Measurements from ENCODE around the gene SHISA9. TPM values are rescaled to one million over a fixed set of nuclear protein-coding genes. Genes with fewer than 3 reads are reported as not detected.

The SHISA9 gene
- polyA plus RNA-seq, 3 donors, result 0.01 TPM; not detected in 2

GRCh38 chr16:12964461-12964860, 63.1 kb downstream of the SHISA9 start:
- peaks cover 8 to 15% of the 10 kb centered on the region in 2 donors for H3K9me3 ChIP-seq (replicated peaks in 1 of 2; ENCODE audit: control insufficient read depth in 1 of 2, insufficient read depth in 1 of 2, low read length in 2 of 2)
- Mint-ChIP-seq H3K36me3 (no peaks in the 10 kb centered on the region), H3K4me3 (no peak overlapping the region), H3K4me1 (no peaks in the 10 kb centered on the region), H3K9me3 (peaks cover 0 to 19% (median 8%) of the 10 kb centered on the region in 7 donors), H3K27ac (no peak overlapping the region), H3K27me3 (ENCODE audit: low read depth in 3 of 3) (peaks cover 0 to 1% (median 0%) of the 10 kb centered on the region in 3 donors)
- no peaks in the 10 kb centered on the region for H4K20me1 ChIP-seq (ENCODE audit: insufficient read depth, low read length)
- H2AFZ ChIP-seq (ENCODE audit: insufficient read depth, low read depth, low read length, poor library complexity, severe bottlenecking), result no peak overlapping the region
- H3K79me2 ChIP-seq (ENCODE audit: insufficient read depth, low read length), result no peaks in the 10 kb centered on the region
- no CpG with 5 or more reads among the region's 2 CpGs for WGBS (ENCODE audit: insufficient coverage)
- no peak overlapping the region for H3K9ac ChIP-seq (ENCODE audit: insufficient read depth, low read length, poor library complexity, severe bottlenecking)
- DNase-seq, result no peak
- intact Hi-C loops (cut with micrococcal nuclease), result no loop called here
- H3K27me3 ChIP-seq (ENCODE audit: control insufficient read depth in 2 of 2, insufficient read depth in 2 of 2, low read length in 2 of 2), result no peaks in the 10 kb centered on the region
- H3K27ac ChIP-seq (ENCODE audit: low read depth in 1 of 2, low read length in 2 of 2), result no peak overlapping the region
- no peak overlapping the region for H3K4me2 ChIP-seq (replicated peaks; ENCODE audit: extremely low read depth, low read length, poor library complexity, severe bottlenecking)
- no peaks in the 10 kb centered on the region for H3K36me3 ChIP-seq (replicated peaks in 1 of 2; ENCODE audit: control insufficient read depth in 1 of 2, insufficient read depth in 2 of 2, low read length in 2 of 2)
- H3K4me1 ChIP-seq (ENCODE audit: control insufficient read depth in 1 of 2, insufficient read depth in 2 of 2, low read length in 2 of 2), result no peaks in the 10 kb centered on the region
- TF ChIP-seq CTCF (IDR thresholded peaks at IDR 0.05), result no peak
- no peak overlapping the region for H3K4me3 ChIP-seq (replicated peaks in 1 of 3; ENCODE audit: low read depth in 2 of 3, low read length in 3 of 3)

- no peaks in the 10 kb centered on the region for H3K36me3 ChIP-seq (replicated peaks in 1 of 2; ENCODE audit: control insufficient read depth in 1 of 2, insufficient read depth in 2 of 2, low read length in 2 of 2)
- Mint-ChIP-seq H3K36me3 (no peaks in the 10 kb centered on the region), H3K27me3 (ENCODE audit: low read depth in 3 of 3) (peaks cover 0 to 1% (median 0%) of the 10 kb centered on the region in 3 donors), H3K27ac (no peak overlapping the region), H3K4me3 (no peak overlapping the region), H3K9me3 (peaks cover 0 to 17% (median 6%) of the 10 kb centered on the region in 7 donors), H3K4me1 (no peaks in the 10 kb centered on the region)
- no peaks in the 10 kb centered on the region for H3K79me2 ChIP-seq (ENCODE audit: insufficient read depth, low read length)
- peaks cover 8 to 13% of the 10 kb centered on the region in 2 donors for H3K9me3 ChIP-seq (replicated peaks in 1 of 2; ENCODE audit: control insufficient read depth in 1 of 2, insufficient read depth in 1 of 2, low read length in 2 of 2)
- H2AFZ ChIP-seq (ENCODE audit: insufficient read depth, low read depth, low read length, poor library complexity, severe bottlenecking), result no peak overlapping the region
- H3K4me1 ChIP-seq (ENCODE audit: control insufficient read depth in 1 of 2, insufficient read depth in 2 of 2, low read length in 2 of 2), result no peaks in the 10 kb centered on the region
- WGBS (ENCODE audit: insufficient coverage), result 100% methylated on average over 1 of the region's 7 CpGs
- no peak overlapping the region for H3K27ac ChIP-seq (ENCODE audit: low read depth in 1 of 2, low read length in 2 of 2)
- intact Hi-C loops (cut with micrococcal nuclease), result no loop called here
- H3K4me3 ChIP-seq (replicated peaks in 1 of 3; ENCODE audit: low read depth in 2 of 3, low read length in 3 of 3), result no peak overlapping the region
- no peaks in the 10 kb centered on the region for H4K20me1 ChIP-seq (ENCODE audit: insufficient read depth, low read length)
- H3K4me2 ChIP-seq (replicated peaks; ENCODE audit: extremely low read depth, low read length, poor library complexity, severe bottlenecking), result no peak overlapping the region
- DNase-seq, result no peak
- no peaks in the 10 kb centered on the region for H3K27me3 ChIP-seq (ENCODE audit: control insufficient read depth in 2 of 2, insufficient read depth in 2 of 2, low read length in 2 of 2)
- TF ChIP-seq CTCF (IDR thresholded peaks at IDR 0.05), result no peak
- H3K9ac ChIP-seq (ENCODE audit: insufficient read depth, low read length, poor library complexity, severe bottlenecking), result no peak overlapping the region
Measured at GRCh38 chr16:12965274-12965804, 63.9 kb downstream of the SHISA9 start.

All from CD14-positive monocyte (primary cell).